Amniotic stem cell (primary cell): ENCODE data around the gene ZC3H14.
A peak's percentile ranks its signal among the peaks of the same experiment; 100 is the strongest.

Experiments used
- DNase-seq: peaks from one replicate; lab custom pipeline; 2025; lab: John Stamatoyannopoulos, UW

Gene ZC3H14

DNA sequence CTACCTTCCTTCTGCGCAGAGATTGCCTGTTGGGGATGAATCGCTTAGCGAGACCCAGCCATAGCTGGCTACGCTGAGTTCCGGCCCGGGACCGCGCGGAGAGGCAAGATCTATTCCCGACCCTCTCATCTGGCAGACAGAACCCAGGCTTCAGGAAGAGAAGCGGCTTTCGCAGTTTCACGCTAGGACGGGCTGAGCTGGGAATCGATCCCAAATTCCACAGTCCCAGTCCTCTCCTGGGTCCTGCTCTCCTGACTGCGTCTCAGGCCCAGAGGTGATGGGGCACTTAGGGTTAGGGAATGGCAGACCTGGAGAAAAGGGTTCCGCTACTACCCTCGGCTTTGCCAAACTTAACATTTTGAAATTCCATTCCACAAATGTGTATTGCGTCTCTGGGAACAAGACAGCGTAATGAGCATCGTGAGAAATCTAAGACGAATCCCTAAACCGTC lies 10.8 kb upstream of the ZC3H14 start:
- no peak for DNase-seq

- no peak for DNase-seq
These were observed 10.0 kb upstream of the ZC3H14 start for GRCh38 chr14:88552876-88553275.

GRCh38 chr14:88553886-88554456 lies 8.9 kb upstream of the ZC3H14 start:
- DNase-seq, result no peak

DNA sequence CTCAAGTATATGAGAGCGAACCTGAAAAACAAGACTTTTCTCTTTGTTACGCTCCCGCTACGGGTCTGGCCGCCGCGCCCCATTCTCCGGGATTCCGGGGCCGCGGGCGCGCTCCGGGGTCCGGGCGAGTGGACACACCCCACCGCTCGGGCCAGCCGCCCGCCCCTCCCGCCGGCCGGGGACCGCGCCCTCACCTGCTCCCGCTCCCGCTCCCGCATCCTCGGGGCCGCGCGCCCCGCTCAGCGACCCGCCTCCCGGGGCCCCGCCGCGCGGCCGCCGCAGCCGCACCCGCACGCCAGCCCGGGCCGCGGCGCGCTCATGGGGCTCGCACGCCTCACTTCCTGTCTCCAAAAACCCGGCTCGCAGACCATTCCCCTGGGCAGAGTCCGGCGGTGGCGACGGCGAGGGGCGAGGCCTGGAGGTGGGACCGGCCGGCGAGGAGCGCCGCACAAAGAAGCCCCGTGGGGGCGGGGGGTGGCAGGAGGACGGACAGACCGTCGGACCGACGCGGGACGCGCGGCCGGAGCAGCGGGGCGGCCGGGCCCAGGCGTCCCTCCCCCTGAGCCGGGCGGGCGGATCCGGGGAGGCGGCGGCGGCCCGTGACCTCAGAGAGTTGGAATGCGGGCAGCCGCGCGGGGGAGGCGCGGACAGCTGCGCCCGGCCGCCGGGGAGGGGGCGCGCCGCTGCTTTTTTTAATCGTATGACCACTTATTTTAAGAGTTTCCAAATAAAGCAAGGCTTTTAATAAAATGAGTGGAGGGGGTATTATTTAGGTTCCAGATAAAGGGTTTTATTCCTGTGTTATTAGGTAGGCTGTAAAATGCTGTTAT lies 8.2 kb upstream of the ZC3H14 start, which contains the start of gene PTPN21:
PTPN21 (minus strand) TSS at position 551 of the 830 bp plus-strand sequence. CDS start 4,590 bp downstream, outside the sequence.
- peak; percentile 55 for DNase-seq

- DNase-seq, result no peak
These were observed 6.3 kb upstream of the ZC3H14 start for GRCh38 chr14:88556581-88556980.

- DNase-seq, result peak; percentile 23
These were observed 3.0 kb upstream of the ZC3H14 start for GRCh38 chr14:88559852-88560251.

- DNase-seq, result no peak
These were observed 356 bp upstream of the ZC3H14 start for GRCh38 chr14:88562532-88562830.

GRCh38 chr14:88563845-88564244 lies 1.0 kb downstream of the ZC3H14 start:
- no peak for DNase-seq

DNA sequence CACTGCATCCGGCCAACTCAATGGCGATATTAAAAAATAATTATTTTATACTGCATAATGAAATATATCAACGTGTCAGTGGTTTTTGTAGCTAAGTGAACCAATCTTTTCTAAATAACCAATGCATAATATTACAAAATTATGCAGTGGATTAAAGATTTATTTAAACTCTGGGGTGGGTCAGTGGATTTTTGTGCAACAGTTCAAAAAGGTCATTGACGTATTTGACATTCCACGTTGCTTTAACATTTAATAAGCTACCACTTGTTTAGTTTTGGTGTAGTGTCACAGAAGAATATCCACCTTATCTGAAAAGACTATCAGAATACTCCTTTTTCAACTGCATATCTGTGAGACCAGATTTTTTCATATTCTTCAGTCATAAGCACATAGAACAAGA lies 2.6 kb downstream of the ZC3H14 start:
- no peak for DNase-seq

- no peak for DNase-seq
These were observed 5.4 kb downstream of the ZC3H14 start for GRCh38 chr14:88568196-88568595.

GRCh38 chr14:88572117-88572516 lies 9.3 kb downstream of the ZC3H14 start:
- DNase-seq, result no peak

DNA sequence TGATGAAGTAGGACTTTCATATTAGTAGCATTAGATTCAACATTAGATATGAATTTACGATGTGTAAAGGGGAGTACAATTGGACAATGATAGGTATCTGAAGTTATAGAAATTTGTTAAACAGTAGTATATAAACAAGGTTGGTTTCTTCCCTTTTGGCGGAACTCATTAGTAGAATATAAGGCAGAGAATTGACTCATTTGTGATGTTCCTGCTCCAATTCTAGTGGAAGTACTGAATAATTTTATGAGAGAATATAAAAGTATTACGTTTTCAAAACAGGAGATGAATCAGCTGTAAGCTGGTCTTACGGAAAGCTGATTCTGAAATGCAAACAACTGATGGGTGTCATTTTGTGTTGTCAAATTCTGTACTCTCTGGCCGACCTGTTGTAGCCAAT lies 13.4 kb downstream of the ZC3H14 start:
- no peak for DNase-seq

- no peak for DNase-seq
These were observed 21.6 kb downstream of the ZC3H14 start for GRCh38 chr14:88584451-88584850.

DNA sequence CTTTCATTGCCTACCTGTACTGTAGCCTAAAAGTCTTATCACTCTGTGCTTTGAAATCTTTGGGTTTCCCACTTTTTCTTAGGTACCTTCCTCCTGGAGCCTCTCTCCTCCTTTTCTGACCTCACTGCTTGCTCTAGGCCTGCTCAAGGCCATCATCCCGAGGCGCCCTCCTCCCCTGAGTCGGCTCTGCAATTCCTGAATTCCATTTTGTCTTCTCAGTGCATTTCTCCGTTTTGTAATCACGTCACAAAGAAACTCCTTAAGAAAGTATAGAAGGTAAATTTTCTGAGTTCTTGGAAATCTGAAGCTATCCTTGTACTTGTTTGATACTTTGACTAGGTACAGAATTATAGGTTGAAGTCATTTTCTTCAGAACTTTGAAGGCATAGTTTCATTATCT lies 25.2 kb downstream of the ZC3H14 start:
- no peak for DNase-seq

- no peak for DNase-seq
These were observed 27.3 kb downstream of the ZC3H14 start for GRCh38 chr14:88590173-88590572.

DNA sequence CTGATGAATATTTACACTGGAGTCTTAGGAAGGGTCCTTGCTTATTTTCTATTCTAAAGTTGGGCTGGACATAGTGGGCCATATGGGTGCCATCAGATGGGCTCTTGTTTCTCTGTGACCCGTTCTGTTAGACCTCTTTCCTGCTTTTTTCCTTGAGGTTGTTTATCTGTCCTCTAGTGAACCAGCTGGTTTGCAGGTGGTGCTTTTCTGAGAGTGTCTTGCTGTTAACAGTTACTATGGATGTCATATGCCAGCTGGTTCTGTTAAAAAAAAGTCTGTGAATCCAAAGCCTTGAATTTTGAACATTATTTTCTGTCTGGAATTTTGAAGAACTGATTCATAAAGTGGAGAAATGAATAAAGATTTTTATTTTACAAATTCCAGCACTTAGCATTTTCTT lies 29.2 kb downstream of the ZC3H14 start:
- no peak for DNase-seq

DNA sequence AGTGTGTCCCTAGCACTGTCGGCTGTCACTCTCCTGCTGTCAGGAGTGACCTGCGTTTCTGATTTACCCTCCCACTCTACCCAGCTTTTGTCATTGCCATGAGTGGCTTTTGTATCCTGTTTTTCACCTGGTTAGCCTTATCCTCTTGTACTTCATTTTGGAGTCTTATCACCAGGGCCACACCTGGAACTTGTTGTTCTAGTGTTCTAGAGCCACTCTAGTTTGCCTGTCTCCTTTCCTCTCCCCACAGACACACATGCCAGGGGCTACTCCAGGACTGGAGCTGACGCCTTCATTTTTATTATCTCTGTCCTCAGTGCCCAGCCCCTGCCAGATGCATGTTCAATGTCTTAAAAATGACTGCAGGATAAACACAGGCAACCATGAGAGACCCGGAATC lies 34.2 kb downstream of the ZC3H14 start:
- no peak for DNase-seq

- DNase-seq, result no peak
These were observed 34.8 kb downstream of the ZC3H14 start for GRCh38 chr14:88597601-88598000.

GRCh38 chr14:88598097-88598675 lies 35.3 kb downstream of the ZC3H14 start:
- DNase-seq, result no peak

- DNase-seq, result no peak
These were observed 36.5 kb downstream of the ZC3H14 start for GRCh38 chr14:88599326-88599725.

GRCh38 chr14:88599761-88600439 lies 37.1 kb downstream of the ZC3H14 start:
- no peak for DNase-seq

DNA sequence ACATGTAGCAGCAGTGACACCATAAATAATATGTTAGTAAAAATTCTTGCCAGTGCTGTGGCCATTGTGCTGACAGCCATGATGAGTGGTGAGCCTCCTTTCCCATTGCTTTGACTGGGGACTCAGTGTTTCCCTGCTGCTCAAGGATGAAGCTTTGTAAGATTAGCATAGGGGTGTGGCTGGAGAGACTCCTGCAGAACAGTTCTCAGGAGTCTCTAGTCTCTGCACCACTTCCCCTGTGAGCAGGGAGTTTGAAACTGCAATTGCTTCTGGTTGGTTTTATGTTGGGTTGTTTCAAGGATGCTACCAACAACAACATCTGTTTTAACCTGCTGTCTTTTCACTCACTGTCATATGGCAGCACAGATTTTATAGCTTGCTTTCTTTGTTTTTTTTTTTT lies 41.4 kb downstream of the ZC3H14 start:
- DNase-seq, result no peak

GRCh38 chr14:88605594-88605993 lies 42.8 kb downstream of the ZC3H14 start:
- no peak for DNase-seq
